ENCODE measurements around the gene MCTP1. TPM values are rescaled to one million over a fixed set of nuclear protein-coding genes. Genes with fewer than 3 reads are reported as not detected.

MCTP1 gene
- total and polyA plus RNA-seq, 4 donors: 8.2 to 54.6 (median 12.3) TPM

- Histone ChIP-seq H3K9me3 (ENCODE audit: control insufficient read depth, insufficient read depth, low read length) (no peaks in the 10 kb centered on the region), H3K27me3 (ENCODE audit: control insufficient read depth, insufficient read depth, low read length) (no peaks in the 10 kb centered on the region), H3K4me3 (ENCODE audit: low read depth, low read length) (no peak overlapping the region), H3K36me3 (ENCODE audit: control insufficient read depth, insufficient read depth, low read length) (no peaks in the 10 kb centered on the region), H3K27ac (ENCODE audit: low read depth, low read length) (no peak overlapping the region), H3K4me1 (ENCODE audit: control insufficient read depth, insufficient read depth, low read length) (no peaks in the 10 kb centered on the region)
- 100% methylated on average over 1 of the region's 1 CpG for WGBS (ENCODE audit: insufficient coverage)
- no peak for DNase-seq (ENCODE audit: low read depth in 4 of 6, low spot score in 6 of 6)
Measured at GRCh38 chr5:95093211-95093610, 191.7 kb downstream of the MCTP1 start.

GRCh38 chr5:95090774-95091173 is 194.1 kb downstream of the MCTP1 start:
- H3K27me3 ChIP-seq (ENCODE audit: control insufficient read depth, insufficient read depth, low read length): no peaks in the 10 kb centered on the region
- no peak overlapping the region for H3K27ac ChIP-seq (ENCODE audit: low read depth, low read length)
- H3K36me3 ChIP-seq (ENCODE audit: control insufficient read depth, insufficient read depth, low read length): no peaks in the 10 kb centered on the region
- 93% methylated on average over 1 of the region's 2 CpGs for WGBS (ENCODE audit: insufficient coverage)
- no peak overlapping the region for H3K4me3 ChIP-seq (ENCODE audit: low read depth, low read length)
- no peaks in the 10 kb centered on the region for H3K9me3 ChIP-seq (ENCODE audit: control insufficient read depth, insufficient read depth, low read length)
- no peak for DNase-seq (ENCODE audit: low read depth in 4 of 6, low spot score in 6 of 6)
- H3K4me1 ChIP-seq (ENCODE audit: control insufficient read depth, insufficient read depth, low read length): no peaks in the 10 kb centered on the region

GRCh38 chr5:95087816-95088317 is 197.0 kb downstream of the MCTP1 start:
- H3K36me3 ChIP-seq (ENCODE audit: control insufficient read depth, insufficient read depth, low read length): no peaks in the 10 kb centered on the region
- H3K27ac ChIP-seq (ENCODE audit: low read depth, low read length): no peak overlapping the region
- 100% methylated on average over 1 of the region's 7 CpGs for WGBS (ENCODE audit: insufficient coverage)
- no peaks in the 10 kb centered on the region for H3K27me3 ChIP-seq (ENCODE audit: control insufficient read depth, insufficient read depth, low read length)
- no peak overlapping the region for H3K4me3 ChIP-seq (ENCODE audit: low read depth, low read length)
- no peak for DNase-seq (ENCODE audit: low read depth in 4 of 6, low spot score in 6 of 6)
- H3K9me3 ChIP-seq (ENCODE audit: control insufficient read depth, insufficient read depth, low read length): no peaks in the 10 kb centered on the region
- H3K4me1 ChIP-seq (ENCODE audit: control insufficient read depth, insufficient read depth, low read length): no peaks in the 10 kb centered on the region

GRCh38 chr5:95086927-95087815 is 197.7 kb downstream of the MCTP1 start:
- no peaks in the 10 kb centered on the region for H3K36me3 ChIP-seq (ENCODE audit: control insufficient read depth, insufficient read depth, low read length)
- H3K4me1 ChIP-seq (ENCODE audit: control insufficient read depth, insufficient read depth, low read length): no peaks in the 10 kb centered on the region
- DNase-seq (ENCODE audit: low read depth in 4 of 6, low spot score in 6 of 6): no peak
- WGBS (ENCODE audit: insufficient coverage): 94% methylated on average over 5 of the region's 6 CpGs
- H3K27me3 ChIP-seq (ENCODE audit: control insufficient read depth, insufficient read depth, low read length): no peaks in the 10 kb centered on the region
- no peak overlapping the region for H3K4me3 ChIP-seq (ENCODE audit: low read depth, low read length)
- no peaks in the 10 kb centered on the region for H3K9me3 ChIP-seq (ENCODE audit: control insufficient read depth, insufficient read depth, low read length)
- H3K27ac ChIP-seq (ENCODE audit: low read depth, low read length): no peak overlapping the region

- no peak overlapping the region for H3K27ac ChIP-seq (ENCODE audit: low read depth, low read length)
- H3K4me3 ChIP-seq (ENCODE audit: low read depth, low read length): no peak overlapping the region
- DNase-seq (ENCODE audit: low read depth in 4 of 6, low spot score in 6 of 6): no peak
- no peaks in the 10 kb centered on the region for H3K4me1 ChIP-seq (ENCODE audit: control insufficient read depth, insufficient read depth, low read length)
- no peaks in the 10 kb centered on the region for H3K36me3 ChIP-seq (ENCODE audit: control insufficient read depth, insufficient read depth, low read length)
- H3K9me3 ChIP-seq (ENCODE audit: control insufficient read depth, insufficient read depth, low read length): no peaks in the 10 kb centered on the region
- H3K27me3 ChIP-seq (ENCODE audit: control insufficient read depth, insufficient read depth, low read length): no peaks in the 10 kb centered on the region
Measured at GRCh38 chr5:95084757-95085156, 200.1 kb downstream of the MCTP1 start.

- Histone ChIP-seq H3K27ac (ENCODE audit: low read depth, low read length) (no peak overlapping the region), H3K4me3 (ENCODE audit: low read depth, low read length) (no peak overlapping the region), H3K9me3 (ENCODE audit: control insufficient read depth, insufficient read depth, low read length) (no peaks in the 10 kb centered on the region), H3K36me3 (ENCODE audit: control insufficient read depth, insufficient read depth, low read length) (no peaks in the 10 kb centered on the region), H3K4me1 (ENCODE audit: control insufficient read depth, insufficient read depth, low read length) (no peaks in the 10 kb centered on the region), H3K27me3 (ENCODE audit: control insufficient read depth, insufficient read depth, low read length) (no peaks in the 10 kb centered on the region)
- no CpG with 5 or more reads among the region's 3 CpGs for WGBS (ENCODE audit: insufficient coverage)
- no peak for DNase-seq (ENCODE audit: low read depth in 4 of 6, low spot score in 6 of 6)
Measured at GRCh38 chr5:95083606-95084005, 201.3 kb downstream of the MCTP1 start.

GRCh38 chr5:95081982-95082381 is 202.9 kb downstream of the MCTP1 start:
- Histone ChIP-seq H3K36me3 (ENCODE audit: control insufficient read depth, insufficient read depth, low read length) (no peaks in the 10 kb centered on the region), H3K27me3 (ENCODE audit: control insufficient read depth, insufficient read depth, low read length) (no peaks in the 10 kb centered on the region), H3K4me3 (ENCODE audit: low read depth, low read length) (peak overlapping the region; percentile 26), H3K4me1 (ENCODE audit: control insufficient read depth, insufficient read depth, low read length) (no peaks in the 10 kb centered on the region), H3K27ac (ENCODE audit: low read depth, low read length) (no peak overlapping the region), H3K9me3 (ENCODE audit: control insufficient read depth, insufficient read depth, low read length) (no peaks in the 10 kb centered on the region)
- WGBS (ENCODE audit: insufficient coverage): 30% methylated on average over 2 of the region's 3 CpGs
- DNase-seq (ENCODE audit: low read depth in 4 of 6, low spot score in 6 of 6): peak in 1 of 6 donors; percentile 21

- no peak overlapping the region for H3K27ac ChIP-seq (ENCODE audit: low read depth, low read length)
- H3K27me3 ChIP-seq (ENCODE audit: control insufficient read depth, insufficient read depth, low read length): no peaks in the 10 kb centered on the region
- no peaks in the 10 kb centered on the region for H3K9me3 ChIP-seq (ENCODE audit: control insufficient read depth, insufficient read depth, low read length)
- WGBS (ENCODE audit: insufficient coverage): no CpG with 5 or more reads among the region's 5 CpGs
- no peaks in the 10 kb centered on the region for H3K4me1 ChIP-seq (ENCODE audit: control insufficient read depth, insufficient read depth, low read length)
- peak in 4 of 6 donors; percentile 21 to 62 (median 35) for DNase-seq (ENCODE audit: low read depth in 4 of 6, low spot score in 6 of 6)
- no peaks in the 10 kb centered on the region for H3K36me3 ChIP-seq (ENCODE audit: control insufficient read depth, insufficient read depth, low read length)
- H3K4me3 ChIP-seq (ENCODE audit: low read depth, low read length): peak overlapping the region; percentile 26
Measured at GRCh38 chr5:95081500-95081960, 203.4 kb downstream of the MCTP1 start.

GRCh38 chr5:95080441-95080840 is 204.5 kb downstream of the MCTP1 start:
- H3K4me1 ChIP-seq (ENCODE audit: control insufficient read depth, insufficient read depth, low read length): no peaks in the 10 kb centered on the region
- H3K9me3 ChIP-seq (ENCODE audit: control insufficient read depth, insufficient read depth, low read length): no peaks in the 10 kb centered on the region
- no peaks in the 10 kb centered on the region for H3K36me3 ChIP-seq (ENCODE audit: control insufficient read depth, insufficient read depth, low read length)
- H3K4me3 ChIP-seq (ENCODE audit: low read depth, low read length): no peak overlapping the region
- WGBS (ENCODE audit: insufficient coverage): no CpG with 5 or more reads among the region's 4 CpGs
- H3K27me3 ChIP-seq (ENCODE audit: control insufficient read depth, insufficient read depth, low read length): no peaks in the 10 kb centered on the region
- no peak overlapping the region for H3K27ac ChIP-seq (ENCODE audit: low read depth, low read length)
- no peak for DNase-seq (ENCODE audit: low read depth in 4 of 6, low spot score in 6 of 6)

- Histone ChIP-seq H3K27me3 (ENCODE audit: control insufficient read depth, insufficient read depth, low read length) (no peaks in the 10 kb centered on the region), H3K9me3 (ENCODE audit: control insufficient read depth, insufficient read depth, low read length) (no peaks in the 10 kb centered on the region), H3K36me3 (ENCODE audit: control insufficient read depth, insufficient read depth, low read length) (no peaks in the 10 kb centered on the region), H3K4me3 (ENCODE audit: low read depth, low read length) (no peak overlapping the region), H3K4me1 (ENCODE audit: control insufficient read depth, insufficient read depth, low read length) (no peaks in the 10 kb centered on the region), H3K27ac (ENCODE audit: low read depth, low read length) (no peak overlapping the region)
- no peak for DNase-seq (ENCODE audit: low read depth in 4 of 6, low spot score in 6 of 6)
Measured at GRCh38 chr5:95080030-95080429, 204.9 kb downstream of the MCTP1 start.

All from spinal cord (tissue), 10 donors.